Ishikawa (cell line): Measurements from ENCODE around the gene TBC1D1.

Experiments
- CEBPB ChIP-seq: IDR thresholded peaks from 2 replicates; pipeline ENCODE4 v1.6.1; 2012
- CREB1 ChIP-seq: IDR thresholded peaks from 2 replicates; pipeline ENCODE4 v1.6.1; 2012; ENCODE audit warnings: low read depth
- EGR1 ChIP-seq: IDR thresholded peaks from 2 replicates; pipeline ENCODE4 v1.6.1; 2012
- EP300 ChIP-seq: IDR thresholded peaks from 2 replicates; pipeline ENCODE4 v1.6.1; 2012; ENCODE audit warnings: borderline replicate concordance
- FOXM1 ChIP-seq: IDR thresholded peaks from 2 replicates; pipeline ENCODE4 v1.6.1; 2012; ENCODE audit warnings: low read depth, borderline replicate concordance
- MAX ChIP-seq: IDR thresholded peaks from 2 replicates; pipeline ENCODE4 v1.6.1; 2012
- NFIC ChIP-seq: IDR thresholded peaks from 2 replicates; pipeline ENCODE4 v1.6.1; 2012
- RAD21 ChIP-seq: IDR thresholded peaks from 2 replicates; pipeline ENCODE4 v1.6.1; 2012; ENCODE audit warnings: low read depth
- TAF1 ChIP-seq: IDR thresholded peaks from 2 replicates; pipeline ENCODE4 v1.6.1; 2012; ENCODE audit warnings: low read depth, mild to moderate bottlenecking
- TCF12 ChIP-seq: IDR thresholded peaks from 2 replicates; pipeline ENCODE4 v1.6.1; 2012; ENCODE audit warnings: low read depth
- TEAD4 ChIP-seq: IDR thresholded peaks from 2 replicates; pipeline ENCODE4 v1.6.1; 2012
- YY1 ChIP-seq: IDR thresholded peaks from 2 replicates; pipeline ENCODE4 v1.6.1; 2012; ENCODE audit warnings: low read depth
- ZBTB7A ChIP-seq: IDR thresholded peaks from 2 replicates; pipeline ENCODE4 v1.6.1; 2012; ENCODE audit warnings: low read depth
- TF ChIP-seq, protein P1 (sequence below): IDR thresholded peaks from 2 replicates; pipeline ENCODE4 v1.6.1; 2012
- TF ChIP-seq, protein P2 (sequence below): IDR thresholded peaks from 2 replicates; pipeline ENCODE4 v1.6.1; 2012; ENCODE audit warnings: low read depth, mild to moderate bottlenecking

The TBC1D1 gene

DNA sequence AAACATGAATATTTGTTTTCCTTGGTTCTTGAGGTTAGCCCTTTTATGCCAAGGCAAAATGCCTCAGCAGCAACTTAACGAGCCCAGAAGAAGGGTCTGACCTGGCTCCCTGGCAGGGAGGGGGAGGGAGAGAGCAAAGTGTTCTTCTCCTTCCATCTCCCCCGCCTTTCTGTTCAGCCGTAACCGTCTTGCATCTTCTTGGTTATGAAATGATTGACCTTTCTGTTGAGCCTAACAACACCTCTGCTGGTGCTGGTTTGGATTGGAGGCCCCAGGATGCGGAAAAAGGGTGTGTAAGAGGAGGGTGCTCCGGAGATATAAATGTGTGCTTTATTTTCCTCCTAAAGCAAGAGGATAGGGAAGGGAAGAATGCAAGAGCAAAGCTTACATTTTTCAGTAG is 114.0 kb downstream of the TBC1D1 start:
- TF ChIP-seq ZBTB7A (no peak), TCF12 (no peak), EP300 (no peak), TAF1 (no peak), YY1 (no peak), CEBPB (no peak), NFIC (no peak)
- TF ChIP-seq, protein P1, sequence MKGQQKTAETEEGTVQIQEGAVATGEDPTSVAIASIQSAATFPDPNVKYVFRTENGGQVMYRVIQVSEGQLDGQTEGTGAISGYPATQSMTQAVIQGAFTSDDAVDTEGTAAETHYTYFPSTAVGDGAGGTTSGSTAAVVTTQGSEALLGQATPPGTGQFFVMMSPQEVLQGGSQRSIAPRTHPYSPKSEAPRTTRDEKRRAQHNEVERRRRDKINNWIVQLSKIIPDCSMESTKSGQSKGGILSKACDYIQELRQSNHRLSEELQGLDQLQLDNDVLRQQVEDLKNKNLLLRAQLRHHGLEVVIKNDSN: no peak

- TF ChIP-seq CEBPB (no peak), ZBTB7A (no peak), TCF12 (no peak)
These were observed 114.8 kb downstream of the TBC1D1 start for GRCh38 chr4:38005637-38006036.

DNA sequence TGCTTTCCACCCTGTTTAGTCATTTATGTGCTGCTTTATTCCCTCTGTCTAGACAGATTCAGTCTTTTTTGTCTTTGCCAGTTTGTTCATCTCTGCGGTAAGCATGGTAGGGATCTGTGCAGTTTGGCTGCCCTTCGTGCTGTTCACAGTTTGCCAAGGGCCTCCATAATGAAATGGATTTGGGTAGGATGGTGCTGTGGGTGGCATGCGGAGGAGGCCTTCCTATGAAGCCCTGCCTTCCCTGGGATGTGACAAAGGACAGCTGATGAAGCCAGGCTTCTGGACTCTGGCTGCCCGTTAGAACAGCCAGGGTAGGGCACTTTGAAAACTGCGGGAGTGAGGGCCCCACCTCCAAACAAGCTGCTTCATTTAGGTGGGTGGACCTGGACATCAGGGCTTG is 116.8 kb downstream of the TBC1D1 start:
- TF ChIP-seq TCF12 (no peak), TAF1 (no peak), EGR1 (no peak), CEBPB (no peak), MAX (no peak), TEAD4 (no peak), EP300 (no peak), FOXM1 (no peak), NFIC (no peak), RAD21 (no peak), YY1 (no peak), CREB1 (no peak), ZBTB7A (no peak)
- TF ChIP-seq, protein P2, sequence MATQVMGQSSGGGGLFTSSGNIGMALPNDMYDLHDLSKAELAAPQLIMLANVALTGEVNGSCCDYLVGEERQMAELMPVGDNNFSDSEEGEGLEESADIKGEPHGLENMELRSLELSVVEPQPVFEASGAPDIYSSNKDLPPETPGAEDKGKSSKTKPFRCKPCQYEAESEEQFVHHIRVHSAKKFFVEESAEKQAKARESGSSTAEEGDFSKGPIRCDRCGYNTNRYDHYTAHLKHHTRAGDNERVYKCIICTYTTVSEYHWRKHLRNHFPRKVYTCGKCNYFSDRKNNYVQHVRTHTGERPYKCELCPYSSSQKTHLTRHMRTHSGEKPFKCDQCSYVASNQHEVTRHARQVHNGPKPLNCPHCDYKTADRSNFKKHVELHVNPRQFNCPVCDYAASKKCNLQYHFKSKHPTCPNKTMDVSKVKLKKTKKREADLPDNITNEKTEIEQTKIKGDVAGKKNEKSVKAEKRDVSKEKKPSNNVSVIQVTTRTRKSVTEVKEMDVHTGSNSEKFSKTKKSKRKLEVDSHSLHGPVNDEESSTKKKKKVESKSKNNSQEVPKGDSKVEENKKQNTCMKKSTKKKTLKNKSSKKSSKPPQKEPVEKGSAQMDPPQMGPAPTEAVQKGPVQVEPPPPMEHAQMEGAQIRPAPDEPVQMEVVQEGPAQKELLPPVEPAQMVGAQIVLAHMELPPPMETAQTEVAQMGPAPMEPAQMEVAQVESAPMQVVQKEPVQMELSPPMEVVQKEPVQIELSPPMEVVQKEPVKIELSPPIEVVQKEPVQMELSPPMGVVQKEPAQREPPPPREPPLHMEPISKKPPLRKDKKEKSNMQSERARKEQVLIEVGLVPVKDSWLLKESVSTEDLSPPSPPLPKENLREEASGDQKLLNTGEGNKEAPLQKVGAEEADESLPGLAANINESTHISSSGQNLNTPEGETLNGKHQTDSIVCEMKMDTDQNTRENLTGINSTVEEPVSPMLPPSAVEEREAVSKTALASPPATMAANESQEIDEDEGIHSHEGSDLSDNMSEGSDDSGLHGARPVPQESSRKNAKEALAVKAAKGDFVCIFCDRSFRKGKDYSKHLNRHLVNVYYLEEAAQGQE: no peak
- TF ChIP-seq, protein P1: no peak

- no peak for TF ChIP-seq CREB1
- no peak for TF ChIP-seq TEAD4
- TF ChIP-seq MAX: no peak
- TF ChIP-seq, protein P2: no peak
- no peak for TF ChIP-seq FOXM1
- no peak for TF ChIP-seq TCF12
- TF ChIP-seq YY1: no peak
- no peak for TF ChIP-seq CEBPB
- no peak for TF ChIP-seq ZBTB7A
- TF ChIP-seq EP300: no peak
- TF ChIP-seq, protein P1: no peak
These were observed 117.7 kb downstream of the TBC1D1 start for GRCh38 chr4:38008571-38009021.

DNA sequence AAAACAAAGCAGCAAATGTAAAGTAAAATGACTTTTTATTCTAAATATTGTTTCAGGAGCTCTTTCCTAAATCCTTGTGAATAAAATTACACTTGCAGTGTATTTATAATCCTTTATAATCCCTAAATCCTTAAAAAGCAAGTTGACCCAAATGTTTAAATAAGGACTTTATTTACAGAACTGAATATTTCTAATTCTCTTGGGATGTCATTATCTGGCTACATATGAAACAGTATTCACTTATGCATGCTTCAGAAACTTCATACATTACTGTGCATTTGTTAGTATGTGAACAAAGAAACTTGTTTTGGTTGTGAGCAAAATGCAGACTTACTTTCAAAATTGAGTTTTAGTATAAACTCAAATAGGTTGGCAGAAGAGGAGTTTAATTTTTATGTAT is 118.5 kb downstream of the TBC1D1 start:
- TF ChIP-seq MAX (no peak), EP300 (no peak), CEBPB (no peak), NFIC (no peak), FOXM1 (no peak), RAD21 (no peak), CREB1 (no peak), YY1 (no peak), TCF12 (no peak), TEAD4 (no peak), ZBTB7A (no peak), TAF1 (no peak), EGR1 (no peak)
- TF ChIP-seq, protein P1: no peak
- TF ChIP-seq, protein P2: no peak
